Stimulated activated CD8-positive, alpha-beta memory T cell treated with anti-CD3 and anti-CD28 coated beads, Interleukin-4, amount 100 ng/mL, for 48 hours (primary cell): ENCODE measurements around the gene WDR26.

Experiments used
- DNase-seq: peaks from one replicate; pipeline ENCODE4 v3.0.0-alpha.2; 2020

Gene WDR26

DNA sequence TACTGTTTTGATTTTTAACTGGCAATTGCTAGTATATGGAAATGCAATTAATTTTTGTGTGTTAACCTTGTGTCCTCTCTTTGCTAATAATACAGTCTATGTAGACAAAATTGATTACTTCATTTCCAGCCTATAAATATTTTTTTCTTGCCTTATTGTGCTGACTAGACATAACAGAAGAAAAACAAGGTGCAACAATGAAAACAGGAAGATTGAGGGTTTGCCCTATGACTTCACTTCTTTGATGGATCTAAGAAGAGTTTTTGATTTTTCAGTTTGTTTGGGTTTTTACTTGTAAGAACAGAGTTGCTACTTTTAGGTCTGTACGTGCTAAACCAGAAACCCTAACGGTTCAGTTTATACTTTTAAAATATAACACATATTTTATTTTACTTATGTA lies 86.5 kb downstream of the WDR26 start:
- no peak for DNase-seq

DNA sequence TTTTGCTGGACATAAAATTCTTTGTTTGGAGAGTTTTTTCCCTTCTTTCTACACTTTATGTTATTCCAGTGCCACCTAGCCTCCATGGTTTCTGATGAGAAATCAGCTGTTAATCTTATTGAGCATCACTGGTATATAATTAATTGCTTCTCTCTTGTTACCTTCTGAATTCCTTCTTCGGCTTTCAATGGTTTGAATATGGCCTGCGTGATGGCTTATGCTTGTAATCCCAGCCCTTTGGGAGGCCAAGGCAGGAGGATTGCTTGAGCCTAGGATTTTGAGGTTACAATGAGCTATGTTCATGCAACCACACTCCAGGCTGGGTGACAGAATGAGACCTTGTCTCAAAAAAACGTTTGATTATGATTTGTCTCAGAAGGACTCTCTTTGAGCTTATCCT lies 90.9 kb downstream of the WDR26 start:
- no peak for DNase-seq

DNA sequence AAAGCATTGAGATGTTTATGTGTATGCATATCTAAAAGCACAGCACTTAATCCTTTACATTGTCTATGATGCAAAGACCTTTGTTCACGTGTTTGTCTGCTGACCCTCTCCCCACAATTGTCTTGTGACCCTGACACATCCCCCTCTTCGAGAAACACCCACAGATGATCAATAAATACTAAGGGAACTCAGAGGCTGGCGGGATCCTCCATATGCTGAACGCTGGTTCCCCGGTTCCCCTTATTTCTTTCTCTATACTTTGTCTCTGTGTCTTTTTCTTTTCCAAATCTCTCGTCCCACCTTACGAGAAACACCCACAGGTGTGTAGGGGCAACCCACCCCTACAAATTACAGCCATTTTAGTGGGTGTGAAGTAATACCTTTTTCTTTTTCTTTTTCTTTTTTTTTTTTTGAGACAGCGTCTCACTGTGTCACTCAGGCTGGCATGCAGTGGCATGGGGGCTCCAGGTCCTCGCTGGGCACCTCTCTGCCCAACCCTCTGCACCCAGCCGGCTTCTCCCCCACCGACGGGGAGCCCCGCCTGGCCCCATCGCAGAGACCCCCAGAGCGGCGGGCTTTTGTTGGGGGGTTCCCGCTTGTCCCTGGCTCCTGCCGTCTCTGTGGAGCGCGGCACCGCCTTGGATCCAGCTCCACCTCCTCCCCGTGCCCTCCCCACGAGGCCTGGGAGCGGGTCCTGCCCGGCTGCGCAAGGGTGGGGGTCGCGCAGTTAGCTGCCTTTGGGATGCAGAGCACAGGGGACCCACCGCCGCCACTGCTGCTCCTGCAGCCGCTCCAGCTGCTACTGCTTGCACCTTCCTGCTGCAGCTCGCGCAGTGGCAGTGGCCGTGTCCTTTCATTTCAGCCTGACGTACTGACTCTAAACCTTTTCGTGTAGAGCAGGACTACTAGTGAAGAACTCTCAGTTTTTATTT lies 93.9 kb downstream of the WDR26 start:
- peak; percentile 52 for DNase-seq

DNA sequence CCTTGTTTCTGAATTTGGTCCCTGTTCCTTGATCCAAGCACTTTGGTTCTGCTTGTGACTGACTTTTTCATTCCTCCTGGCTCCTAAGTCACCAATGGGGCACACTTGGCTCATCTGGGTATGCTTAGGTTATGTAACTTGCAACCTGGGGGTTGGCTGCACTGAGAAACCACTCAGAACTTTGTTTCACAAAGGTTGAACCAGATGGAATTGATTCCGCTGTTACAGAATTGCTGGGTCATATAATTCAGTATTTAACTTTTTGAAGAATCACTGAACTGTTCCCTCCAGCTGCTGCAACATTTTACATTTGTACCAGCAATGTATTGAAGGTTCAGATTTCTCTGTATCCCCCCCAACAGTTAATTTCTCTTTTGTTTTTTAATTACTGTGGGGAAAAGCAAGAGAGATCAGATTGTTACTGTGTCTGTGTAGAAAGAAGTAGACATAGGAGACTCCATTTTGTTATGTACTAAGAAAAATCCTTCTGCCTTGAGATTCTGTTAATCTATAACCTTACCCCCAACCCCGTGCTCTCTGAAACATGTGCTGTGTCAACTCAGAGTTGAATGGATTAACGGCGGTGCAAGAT lies 95.1 kb downstream of the WDR26 start:
- no peak for DNase-seq

DNA sequence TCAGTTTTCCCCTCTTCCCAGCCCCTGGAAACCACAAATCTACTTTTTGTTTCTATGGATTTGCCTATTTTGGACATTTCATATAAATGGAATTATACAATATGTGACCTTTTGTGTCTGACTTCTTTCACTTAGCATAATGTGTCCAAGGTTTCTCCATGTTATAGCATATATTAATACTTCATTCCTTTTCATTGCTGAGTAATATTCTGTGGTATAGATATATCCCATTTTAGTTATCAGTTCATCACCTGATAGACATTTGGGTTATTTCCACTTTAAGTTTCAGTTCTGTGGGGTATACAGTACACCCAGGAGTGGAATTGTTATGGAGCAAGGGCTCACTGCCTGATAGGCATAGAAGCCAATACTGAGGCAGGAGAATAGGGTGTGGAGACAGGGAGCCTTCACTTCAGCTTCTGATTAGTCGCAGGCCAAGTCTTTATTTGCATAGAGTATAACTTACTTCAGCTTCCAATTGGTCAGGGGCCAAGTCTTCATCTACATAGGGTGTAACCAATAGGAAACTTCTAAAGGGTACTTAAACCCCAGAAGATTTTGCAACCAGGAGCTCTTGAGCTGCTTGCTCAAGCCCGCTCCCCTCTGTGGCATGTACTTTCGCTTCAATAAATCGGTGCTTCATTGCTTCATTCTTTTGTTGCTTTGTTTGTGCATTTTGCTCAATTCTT lies 96.3 kb downstream of the WDR26 start:
- DNase-seq, result no peak
